Astrocyte of the spinal cord (primary cell): Measurements from ENCODE around the gene PTPA.

Experiments
- DNase-seq: peaks from one replicate; pipeline ENCODE4 v3.0.0; 2011; ENCODE audit warnings: low read depth, low spot score
- H3K4me3 ChIP-seq: 2 replicates; pipeline ENCODE4 v1.5.1; 2011; ENCODE audit warnings: low read depth, mild to moderate bottlenecking, low read length, moderate library complexity
- CTCF ChIP-seq: IDR thresholded peaks from 2 replicates; pipeline ENCODE4 v1.5.1; 2012; ENCODE audit warnings: low read depth, mild to moderate bottlenecking, low read length, inconsistent platforms
- in situ Hi-C: cut with HindIII; loops from 2 replicates; pipeline ENCODE4 v1.10.0; 2017; ENCODE audit warnings: low sequenced_read_pairs

The PTPA gene

GRCh38 chr9:129081388-129081904 is 29.8 kb upstream of the PTPA start:
- no peak for TF ChIP-seq CTCF
- no peak for DNase-seq
- in situ Hi-C loops = no loop called here
- peak overlapping the region; percentile 83 for H3K4me3 ChIP-seq

- in situ Hi-C loops = no loop called here
- DNase-seq = no peak
- TF ChIP-seq CTCF = no peak
- no peak overlapping the region for H3K4me3 ChIP-seq
Observed at GRCh38 chr9:129084087-129084486, 27.1 kb upstream of the PTPA start.

- no peak overlapping the region for H3K4me3 ChIP-seq
- TF ChIP-seq CTCF = no peak
- in situ Hi-C loops = no loop called here
- DNase-seq = no peak
Observed at GRCh38 chr9:129089246-129089645, 22.0 kb upstream of the PTPA start.

GRCh38 chr9:129093602-129094386 is 17.4 kb upstream of the PTPA start:
- DNase-seq = no peak
- H3K4me3 ChIP-seq = no peak overlapping the region
- no peak for TF ChIP-seq CTCF
- in situ Hi-C loops = no loop called here

- in situ Hi-C loops = no loop called here
- no peak for TF ChIP-seq CTCF
- no peak for DNase-seq
- no peak overlapping the region for H3K4me3 ChIP-seq
Observed at GRCh38 chr9:129094387-129095169, 16.6 kb upstream of the PTPA start.

GRCh38 chr9:129095170-129095667 is 16.0 kb upstream of the PTPA start:
- no peak for TF ChIP-seq CTCF
- in situ Hi-C loops = no loop called here
- H3K4me3 ChIP-seq = no peak overlapping the region
- DNase-seq = no peak
